Chondrocyte (in vitro differentiated cells): ENCODE results near the gene GRIK4. TPM values are rescaled to one million over a fixed set of nuclear protein-coding genes. Genes with fewer than 3 reads are reported as not detected.

Source experiments
- DNase-seq: peaks from one replicate; pipeline ENCODE4 v3.0.0; 2021; ENCODE audit warnings: mixed read lengths, low spot score
- H3K27ac Mint-ChIP-seq: one replicate; pipeline ENCODE4 v1.8.0; 2021; ENCODE audit warnings: mild to moderate bottlenecking, moderate library complexity, mixed read lengths; ENCODE audit not compliant: unreplicated experiment
- H3K27me3 Mint-ChIP-seq: 2 replicates; pipeline ENCODE4 v1.8.0; 2021; ENCODE audit warnings: low read depth, mixed read lengths
- H3K36me3 Mint-ChIP-seq: 2 replicates; pipeline ENCODE4 v1.8.0; 2021; ENCODE audit warnings: low read depth, mixed read lengths
- H3K4me1 Mint-ChIP-seq: 2 replicates; pipeline ENCODE4 v1.8.0; 2021; ENCODE audit warnings: low read depth, mild to moderate bottlenecking, mixed read lengths
- H3K4me3 Mint-ChIP-seq: one replicate; pipeline ENCODE4 v1.8.0; 2021; ENCODE audit warnings: mild to moderate bottlenecking, moderate library complexity, mixed read lengths; ENCODE audit not compliant: unreplicated experiment
- H3K9me3 Mint-ChIP-seq: 2 replicates; pipeline ENCODE4 v1.8.0; 2021; ENCODE audit warnings: low read depth, mixed read lengths
- CTCF ChIP-seq: fragments of 200-600 bp; sonication (generic); IDR thresholded peaks from 2 replicates; pipeline ENCODE4 v1.5.0; 2021; ENCODE audit warnings: antibody characterized with exemption, mild to moderate bottlenecking, moderate library complexity
- total RNA-seq: library from RNA; stranded (reverse); gene quantifications from 3 replicates; pipeline ENCODE4 v1.2.1, GENCODE V29; 2021

The GRIK4 gene
- total RNA-seq, 1 donor from 2014 or later, result 0.37 TPM

GRCh38 chr11:120867024-120867423, 355.5 kb downstream of the GRIK4 start:
- DNase-seq, result no peak
- no peaks in the 10 kb centered on the region for H3K36me3 Mint-ChIP-seq
- TF ChIP-seq CTCF, result no peak
- H3K4me3 Mint-ChIP-seq, result no peak overlapping the region
- peaks cover 26% of the 10 kb centered on the region for H3K27me3 Mint-ChIP-seq
- no peaks in the 10 kb centered on the region for H3K9me3 Mint-ChIP-seq
- H3K27ac Mint-ChIP-seq, result no peak overlapping the region
- no peaks in the 10 kb centered on the region for H3K4me1 Mint-ChIP-seq

- H3K4me3 Mint-ChIP-seq, result no peak overlapping the region
- no peaks in the 10 kb centered on the region for H3K36me3 Mint-ChIP-seq
- H3K9me3 Mint-ChIP-seq, result no peaks in the 10 kb centered on the region
- DNase-seq, result no peak
- no peak for TF ChIP-seq CTCF
- no peak overlapping the region for H3K27ac Mint-ChIP-seq
- no peaks in the 10 kb centered on the region for H3K4me1 Mint-ChIP-seq
- peaks cover 26% of the 10 kb centered on the region for H3K27me3 Mint-ChIP-seq
These were observed 356.0 kb downstream of the GRIK4 start for GRCh38 chr11:120867531-120867930.

GRCh38 chr11:120867988-120868387, 356.4 kb downstream of the GRIK4 start:
- no peak overlapping the region for H3K4me3 Mint-ChIP-seq
- H3K27me3 Mint-ChIP-seq, result peaks cover 30% of the 10 kb centered on the region

GRCh38 chr11:120869097-120869496, 357.5 kb downstream of the GRIK4 start:
- Mint-ChIP-seq H3K27me3 (peaks cover 35% of the 10 kb centered on the region), H3K4me3 (no peak overlapping the region), H3K36me3 (no peaks in the 10 kb centered on the region), H3K9me3 (no peaks in the 10 kb centered on the region), H3K27ac (no peak overlapping the region), H3K4me1 (no peaks in the 10 kb centered on the region)
- no peak for DNase-seq
- TF ChIP-seq CTCF, result no peak

More at GRCh38 chr11:120867988-120868387, 356.4 kb downstream of the GRIK4 start:
- no peaks in the 10 kb centered on the region for H3K36me3 Mint-ChIP-seq
- no peak overlapping the region for H3K27ac Mint-ChIP-seq
- no peaks in the 10 kb centered on the region for H3K4me1 Mint-ChIP-seq
- no peak for DNase-seq
- no peak for TF ChIP-seq CTCF
- H3K9me3 Mint-ChIP-seq, result no peaks in the 10 kb centered on the region

GRCh38 chr11:120869516-120870011, 358.0 kb downstream of the GRIK4 start:
- H3K9me3 Mint-ChIP-seq, result no peaks in the 10 kb centered on the region
- H3K27ac Mint-ChIP-seq, result no peak overlapping the region
- no peak for TF ChIP-seq CTCF
- no peaks in the 10 kb centered on the region for H3K4me1 Mint-ChIP-seq
- H3K27me3 Mint-ChIP-seq, result peaks cover 35% of the 10 kb centered on the region
- H3K36me3 Mint-ChIP-seq, result no peaks in the 10 kb centered on the region
- DNase-seq, result no peak
- no peak overlapping the region for H3K4me3 Mint-ChIP-seq
